HepG2 (cell line): ENCODE measurements around the gene KCNC2. TPM values are rescaled to one million over a fixed set of nuclear protein-coding genes. Genes with fewer than 3 reads are reported as not detected.

Experiments used
- ATAC-seq: fragments of 200-7000 bp; cut with Tn5 transposase; 3 replicates; pipeline ENCODE4 v1.9.1; 2020; ENCODE audit warnings: mild to moderate bottlenecking, moderate library complexity
- BruUV-seq: library from RNA; stranded (reverse); fragments of 400-500 nt; replicated peaks from 2 replicates; lab custom pipeline; 2021; lab: Mats Ljungman, UMichigan
- CTCF ChIA-PET: fragments of 300-600 bp; formaldehyde crosslinking; extraction: SDS; loops from one replicate; lab custom pipeline; 2021; ENCODE audit warnings: low total read pairs, inconsistent platforms, low intra/inter-chr PET ratio; lab: Yijun Ruan, JAX
- POLR2A ChIA-PET: fragments of 350-600 bp; sonication (Branson Sonifier 250); formaldehyde crosslinking; loops from one replicate; lab custom pipeline; 2020; ENCODE audit warnings: antibody characterized with exemption, inconsistent platforms; lab: Yijun Ruan, JAX
- DNase-seq: peaks from one replicate; pipeline ENCODE4 v3.0.0-alpha.2; 2015; ENCODE audit warnings: low spot score
- FAIRE-seq: peaks from 3 replicates; lab custom pipeline; 2011; peaks lifted over from hg19 to GRCh38; lab: Jason Lieb, UNC
- H2AFZ ChIP-seq: one replicate; pipeline ENCODE4 v1.6.1; 2011; ENCODE audit warnings: low read length, inconsistent platforms
- H3K27ac ChIP-seq: fragments of 300-600 bp; 3 replicates; pipeline ENCODE4 v1.8.0; 2011; ENCODE audit warnings: mixed run types, mild to moderate bottlenecking, mixed read lengths, low read length, inconsistent platforms; ENCODE audit not compliant: insufficient read depth; ENCODE audit errors: extremely low read length
- H3K27me3 ChIP-seq, 2 experiments: fragments of 200-600 bp in 1 of 2; 2 replicates in 1 of 2; 3 replicates in 1 of 2; pipeline versions ENCODE4 v1.6.0 to v1.8.0; 2011; ENCODE audit warnings: low read length in 2 of 2, mild to moderate bottlenecking in 2 of 2, moderate library complexity in 2 of 2, inconsistent platforms in 1 of 2; ENCODE audit not compliant: insufficient read depth in 2 of 2, control insufficient read depth in 1 of 2
- H3K36me3 ChIP-seq, 2 experiments: fragments of 200-600 bp in 1 of 2; replicated peaks in 1 of 2; 2 replicates in 1 of 2; 3 replicates in 1 of 2; pipeline versions ENCODE4 v1.5.1 to v1.8.0; 2011; ENCODE audit warnings: low read length in 2 of 2, inconsistent platforms in 1 of 2; ENCODE audit not compliant: insufficient read depth in 2 of 2, control insufficient read depth in 1 of 2
- H3K4me1 ChIP-seq: 2 replicates; pipeline ENCODE4 v1.5.1; 2012; ENCODE audit warnings: low read length, inconsistent platforms; ENCODE audit not compliant: insufficient read depth
- H3K4me2 ChIP-seq: 2 replicates; pipeline ENCODE4 v1.6.0; 2011; ENCODE audit warnings: low read depth, low read length, inconsistent platforms
- H3K4me3 ChIP-seq, 3 experiments: fragments of 200-600 bp in 1 of 3; sonication (generic), shearing (Covaris generic) in 1 of 3; replicated peaks in 1 of 3; 2 replicates each; pipeline ENCODE4 v1.5.1; 2011 to 2016; ENCODE audit warnings: low read length in 3 of 3, inconsistent platforms in 2 of 3, low read depth in 2 of 3, mild to moderate bottlenecking in 2 of 3, control low read depth in 1 of 3, mixed read lengths in 1 of 3; ENCODE audit not compliant: insufficient read depth in 1 of 3
- H3K79me2 ChIP-seq: one replicate; pipeline ENCODE4 v1.6.1; 2011; ENCODE audit warnings: low read length, inconsistent platforms; ENCODE audit not compliant: insufficient read depth
- H3K9ac ChIP-seq: 2 replicates; pipeline ENCODE4 v1.6.0; 2011; ENCODE audit warnings: mild to moderate bottlenecking, low read depth, low read length, inconsistent platforms; ENCODE audit not compliant: insufficient read depth
- H3K9me3 ChIP-seq: 2 replicates; pipeline ENCODE4 v1.5.1; 2012; ENCODE audit warnings: mild to moderate bottlenecking, low read length
- H4K20me1 ChIP-seq: 2 replicates; pipeline ENCODE4 v1.6.0; 2011; ENCODE audit warnings: inconsistent platforms, mild to moderate bottlenecking, low read length, moderate library complexity; ENCODE audit not compliant: insufficient read depth
- JDP2 ChIP-seq: sonication (generic); formaldehyde crosslinking; IDR thresholded peaks from 2 replicates; pipeline ENCODE4 v1.8.1; 2022; ENCODE audit warnings: missing genetic modification reagents, borderline replicate concordance
- KDM6A ChIP-seq: IDR thresholded peaks from 2 replicates; pipeline ENCODE4 v1.6.1; 2016; ENCODE audit warnings: low read depth
- MXI1 ChIP-seq: IDR thresholded peaks from 3 replicates; pipeline ENCODE4 v1.6.1; 2012; ENCODE audit warnings: low read depth, low read length, inconsistent platforms, borderline replicate concordance
- RFXAP ChIP-seq: sonication (generic); formaldehyde crosslinking; IDR thresholded peaks from 2 replicates; pipeline ENCODE4 v1.4.0; 2020; ENCODE audit warnings: missing genetic modification reagents, borderline replicate concordance
- SMARCE1 ChIP-seq: fragments of 450-650 bp; IDR thresholded peaks from 2 replicates; pipeline ENCODE4 v1.6.1; 2017; ENCODE audit warnings: borderline replicate concordance
- ZBTB20 ChIP-seq: sonication (generic); formaldehyde crosslinking; IDR thresholded peaks from 2 replicates; pipeline ENCODE4 v1.8.1; 2023; ENCODE audit warnings: missing genetic modification reagents, low read depth, mild to moderate bottlenecking, borderline replicate concordance
- WGBS: methylation state at CpG from one replicate; pipeline ENCODE4 v1.1.6; 2017; ENCODE audit warnings: low lambda C conversion rate; 5-methylcytosine and 5-hydroxymethylcytosine counted together
- in situ Hi-C: cut with HindIII; loops from 2 replicates; pipeline ENCODE4 v1.10.0; 2017; ENCODE audit warnings: low pct_unique_long_range_greater_than_20kb; ENCODE audit not compliant: extremely low pct_ligation_motif_present
- intact Hi-C: fragments of 100-400 bp; cut with micrococcal nuclease; formaldehyde crosslinking; loops from one replicate; pipeline ENCODE4 v1.10.0; 2022; ENCODE audit not compliant: unreplicated experiment
- polyA plus RNA-seq, 8 experiments: library from polyadenylated mRNA; depleted of rRNA in 3 of 8; stranded (reverse) in 7 of 8; unstranded in 1 of 8; fragments of >200 nt; fragmentation: Illumina TruSeq in 4 of 8; extraction: Trizol in 4 of 8; gene quantifications; 2 replicates each; pipeline versions ENCODE4 v1.2.1 to v1.2.3, GENCODE V29; 2011 to 2016; ENCODE audit warnings: low read depth in 4 of 8, missing spikeins in 1 of 8, mixed read lengths in 1 of 8; ENCODE audit not compliant: insufficient read depth in 1 of 8
- total RNA-seq, 5 experiments: library from RNA; depleted of rRNA; stranded (reverse); fragments of >200 nt; fragmentation: Illumina TruSeq; extraction: Trizol; gene quantifications; 2 replicates each; pipeline ENCODE4 v1.2.3, GENCODE V29; 2016; ENCODE audit warnings: low read depth in 1 of 5
- TF ChIP-seq, protein P1 (sequence below): IDR thresholded peaks from 2 replicates; pipeline ENCODE4 v1.6.1; 2016; ENCODE audit warnings: low read depth
- TF ChIP-seq, protein P2 (sequence below): sonication (generic); formaldehyde crosslinking; IDR thresholded peaks from 2 replicates; pipeline ENCODE4 v1.4.0; 2020; ENCODE audit warnings: low read depth, mild to moderate bottlenecking, missing genetic modification reagents
- TF ChIP-seq, protein P3 (sequence below): sonication (generic); formaldehyde crosslinking; IDR thresholded peaks from 2 replicates; pipeline ENCODE4 v1.4.0; 2020; ENCODE audit warnings: mild to moderate bottlenecking, missing genetic modification reagents

KCNC2 gene
- total and polyA plus RNA-seq, 2 of the 13 experiments (the other 11 are each of a cell fraction or from before 2014, with no cell fraction given), result not detected

DNA sequence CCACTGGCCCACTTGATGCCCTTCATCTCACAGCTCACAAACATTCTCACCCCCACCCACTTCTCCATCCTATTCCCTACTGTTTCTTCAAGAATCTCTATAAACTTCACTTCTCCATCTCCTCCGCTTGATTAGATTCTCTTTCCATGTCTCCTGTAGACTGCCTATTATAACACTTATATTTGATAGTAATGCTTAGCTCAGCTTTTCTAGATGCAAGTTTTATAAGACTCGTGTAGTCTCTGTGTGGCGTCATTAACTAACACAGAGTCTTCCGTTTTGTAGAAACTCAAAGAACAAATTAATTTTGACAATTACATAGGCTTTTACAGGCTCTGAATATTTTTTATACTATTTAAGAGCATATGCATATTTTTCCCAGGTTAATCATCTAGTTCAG is 25.7 kb downstream of the KCNC2 start (continued):
- TF ChIP-seq JDP2 (CRISPR knock-in tag), result no peak
- TF ChIP-seq, all 625 proteins: peak for 2

DNA sequence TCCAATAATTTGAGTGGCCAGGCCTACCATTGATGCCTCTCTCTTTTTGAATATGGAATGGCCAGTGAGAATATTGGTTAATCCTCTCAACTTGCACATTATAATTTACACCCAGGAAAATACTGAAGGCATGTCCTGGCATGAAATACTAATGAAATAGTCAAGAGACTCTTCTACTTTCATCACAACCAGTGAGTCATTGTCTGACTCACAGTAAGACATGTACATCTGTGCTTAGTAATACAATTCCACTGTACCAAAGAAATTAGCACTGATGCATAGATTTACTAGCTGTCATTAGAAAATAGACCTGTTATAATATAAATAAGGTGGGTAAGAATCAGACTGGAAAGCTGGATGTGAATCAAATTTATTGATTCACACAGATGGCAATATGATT is 31.6 kb downstream of the KCNC2 start:
- no peaks in the 10 kb centered on the region for H3K79me2 ChIP-seq
- POLR2A ChIA-PET, result no interaction called here
- H3K9ac ChIP-seq, result no peak overlapping the region
- CTCF ChIA-PET, result no interaction called here
- H3K4me3 ChIP-seq, result no peak overlapping the region
- no peak overlapping the region for H3K4me2 ChIP-seq
- DNase-seq (peak; percentile 7), ATAC-seq (no peak), FAIRE-seq (no peak)
- H4K20me1 ChIP-seq, result no peaks in the 10 kb centered on the region
- no peaks in the 10 kb centered on the region for H3K36me3 ChIP-seq
- H3K27ac ChIP-seq, result no peak overlapping the region
- intact Hi-C loops, result no loop called here
- no peak for TF ChIP-seq RFXAP (CRISPR knock-in tag)
- no peaks in the 10 kb centered on the region for H3K4me1 ChIP-seq
- BruUV-seq, result no TSS peak
- in situ Hi-C loops, result no loop called here
- H2AFZ ChIP-seq, result no peak overlapping the region
- no peaks in the 10 kb centered on the region for H3K9me3 ChIP-seq
- no peaks in the 10 kb centered on the region; a peak in 1 of 5 replicates for H3K27me3 ChIP-seq

DNA sequence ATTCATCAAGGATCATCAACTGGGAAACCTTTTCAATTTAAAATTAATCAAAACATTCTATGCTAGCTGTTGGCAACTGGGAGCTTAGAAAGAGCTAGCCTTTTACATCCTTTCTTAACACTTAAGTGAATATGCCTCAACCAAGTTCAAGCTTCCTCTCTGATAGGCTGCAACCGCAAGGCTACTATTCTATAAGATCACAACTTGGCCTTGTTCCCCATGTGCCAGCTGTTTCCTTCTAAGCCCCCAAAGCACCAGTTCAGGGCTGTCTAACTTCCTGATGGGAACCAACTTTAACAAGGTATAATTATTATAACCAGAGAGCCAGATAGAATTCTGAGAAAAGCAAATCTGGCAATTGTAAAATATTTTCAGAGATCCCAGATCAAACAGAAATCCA is 37.0 kb downstream of the KCNC2 start:
- DNase-seq (no peak), ATAC-seq (no peak), FAIRE-seq (no peak)
- Histone ChIP-seq H3K27ac (no peak overlapping the region), H3K9ac (no peak overlapping the region), H2AFZ (no peak overlapping the region), H3K79me2 (no peaks in the 10 kb centered on the region), H3K4me2 (no peak overlapping the region), H3K36me3 (no peaks in the 10 kb centered on the region), H3K4me1 (no peaks in the 10 kb centered on the region), H3K27me3 (no peaks in the 10 kb centered on the region), H3K9me3 (no peaks in the 10 kb centered on the region), H4K20me1 (no peaks in the 10 kb centered on the region), H3K4me3 (no peak overlapping the region)
- TF ChIP-seq SMARCE1, result no peak
- TF ChIP-seq, protein P1, sequence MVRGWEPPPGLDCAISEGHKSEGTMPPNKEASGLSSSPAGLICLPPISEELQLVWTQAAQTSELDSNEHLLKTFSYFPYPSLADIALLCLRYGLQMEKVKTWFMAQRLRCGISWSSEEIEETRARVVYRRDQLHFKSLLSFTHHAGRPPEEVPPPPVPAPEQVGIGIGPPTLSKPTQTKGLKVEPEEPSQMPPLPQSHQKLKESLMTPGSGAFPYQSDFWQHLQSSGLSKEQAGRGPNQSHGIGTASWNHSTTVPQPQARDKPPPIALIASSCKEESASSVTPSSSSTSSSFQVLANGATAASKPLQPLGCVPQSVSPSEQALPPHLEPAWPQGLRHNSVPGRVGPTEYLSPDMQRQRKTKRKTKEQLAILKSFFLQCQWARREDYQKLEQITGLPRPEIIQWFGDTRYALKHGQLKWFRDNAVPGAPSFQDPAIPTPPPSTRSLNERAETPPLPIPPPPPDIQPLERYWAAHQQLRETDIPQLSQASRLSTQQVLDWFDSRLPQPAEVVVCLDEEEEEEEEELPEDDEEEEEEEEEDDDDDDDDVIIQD (CRISPR knock-in tag), result no peak
- TF ChIP-seq, protein P2, sequence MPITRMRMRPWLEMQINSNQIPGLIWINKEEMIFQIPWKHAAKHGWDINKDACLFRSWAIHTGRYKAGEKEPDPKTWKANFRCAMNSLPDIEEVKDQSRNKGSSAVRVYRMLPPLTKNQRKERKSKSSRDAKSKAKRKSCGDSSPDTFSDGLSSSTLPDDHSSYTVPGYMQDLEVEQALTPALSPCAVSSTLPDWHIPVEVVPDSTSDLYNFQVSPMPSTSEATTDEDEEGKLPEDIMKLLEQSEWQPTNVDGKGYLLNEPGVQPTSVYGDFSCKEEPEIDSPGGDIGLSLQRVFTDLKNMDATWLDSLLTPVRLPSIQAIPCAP, result no peak
- TF ChIP-seq, protein P3, sequence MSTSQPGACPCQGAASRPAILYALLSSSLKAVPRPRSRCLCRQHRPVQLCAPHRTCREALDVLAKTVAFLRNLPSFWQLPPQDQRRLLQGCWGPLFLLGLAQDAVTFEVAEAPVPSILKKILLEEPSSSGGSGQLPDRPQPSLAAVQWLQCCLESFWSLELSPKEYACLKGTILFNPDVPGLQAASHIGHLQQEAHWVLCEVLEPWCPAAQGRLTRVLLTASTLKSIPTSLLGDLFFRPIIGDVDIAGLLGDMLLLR (CRISPR knock-in tag), result no peak
- TF ChIP-seq MXI1, result no peak
- no peak for TF ChIP-seq KDM6A (CRISPR knock-in tag)
- TF ChIP-seq ZBTB20 (CRISPR knock-in tag), result no peak
- BruUV-seq, result no TSS peak
- ChIA-PET CTCF (no interaction called here), POLR2A (no interaction called here)
- 0% methylated on average over 1 of the region's 1 CpG for WGBS
- intact Hi-C loops, result no loop called here
- in situ Hi-C loops, result no loop called here
